GM19372 (cell line): Measurements from ENCODE around the gene PDLIM5.
"Not testable (repeated sequence)": the region's sequence is repeated elsewhere in the genome, so short reads cannot be mapped to it uniquely, and the experiment has no call there.

ENCODE experiments used
- ATAC-seq: cut with Tn5 transposase; IDR thresholded peaks from one replicate; pipeline ENCODE4 v1.9.1; 2021; ENCODE audit warnings: mild to moderate bottlenecking, low read depth, moderate library complexity; ENCODE audit not compliant: unreplicated experiment

Gene PDLIM5

GRCh38 chr4:94635177-94635576 is 183.4 kb downstream of the PDLIM5 start:
- ATAC-seq, result no peak

GRCh38 chr4:94636004-94636403 is 184.3 kb downstream of the PDLIM5 start:
- no peak for ATAC-seq

GRCh38 chr4:94639298-94639697 is 187.6 kb downstream of the PDLIM5 start:
- ATAC-seq, result no peak

- ATAC-seq, result no peak
Observed at GRCh38 chr4:94640151-94640550, 188.4 kb downstream of the PDLIM5 start.

- no peak for ATAC-seq
Observed at GRCh38 chr4:94641702-94642560, 190.2 kb downstream of the PDLIM5 start.

- no peak for ATAC-seq
Observed at GRCh38 chr4:94642561-94642866, 190.8 kb downstream of the PDLIM5 start.

- no peak for ATAC-seq
Observed at GRCh38 chr4:94648699-94649098, 197.0 kb downstream of the PDLIM5 start.

- ATAC-seq, result no peak
Observed at GRCh38 chr4:94649381-94650133, 197.8 kb downstream of the PDLIM5 start.

GRCh38 chr4:94650134-94650495 is 198.4 kb downstream of the PDLIM5 start:
- no peak for ATAC-seq

- no peak for ATAC-seq
Observed at GRCh38 chr4:94650690-94651089, 198.9 kb downstream of the PDLIM5 start.

- no peak for ATAC-seq
Observed at GRCh38 chr4:94653095-94653649, 201.4 kb downstream of the PDLIM5 start.

GRCh38 chr4:94653984-94654609 is 202.4 kb downstream of the PDLIM5 start:
- ATAC-seq, result no peak

GRCh38 chr4:94654714-94655113 is 203.0 kb downstream of the PDLIM5 start:
- ATAC-seq, result no peak

- ATAC-seq, result no peak
Observed at GRCh38 chr4:94660614-94661013, 208.9 kb downstream of the PDLIM5 start.

- ATAC-seq, result not testable (repeated sequence)
Observed at GRCh38 chr4:94665021-94665420, 213.3 kb downstream of the PDLIM5 start.

- ATAC-seq, result no peak
Observed at GRCh38 chr4:94665500-94666404, 214.0 kb downstream of the PDLIM5 start.

GRCh38 chr4:94668724-94669123 is 217.0 kb downstream of the PDLIM5 start:
- ATAC-seq, result no peak

GRCh38 chr4:94669672-94670664 is 218.2 kb downstream of the PDLIM5 start:
- ATAC-seq, result no peak

- ATAC-seq, result no peak
Observed at GRCh38 chr4:94671113-94671512, 219.4 kb downstream of the PDLIM5 start.
